ENCODE results near the gene SRP72.
A peak's percentile ranks its signal among the peaks of the same experiment; 100 is the strongest.

Gene SRP72

DNA sequence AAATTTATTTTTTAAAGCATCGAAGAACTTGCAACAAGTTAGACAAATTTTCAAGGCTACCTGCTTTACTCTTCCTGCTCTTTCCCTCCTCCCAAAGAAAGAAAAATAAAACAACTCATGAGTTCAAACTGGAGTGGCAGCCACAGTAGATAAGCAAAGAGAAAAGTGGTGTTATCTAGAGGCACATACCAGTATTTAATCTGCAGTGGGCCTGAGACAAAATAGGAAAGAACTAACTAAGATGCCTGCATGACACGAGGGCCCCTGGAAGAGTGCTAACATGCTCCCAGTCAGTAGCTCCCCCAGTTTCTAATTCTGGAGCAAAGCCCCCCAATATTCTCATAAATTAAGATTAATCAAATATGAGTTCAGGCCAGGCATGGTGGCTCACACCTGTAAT lies 46.1 kb downstream of the SRP72 start:
- Histone ChIP-seq H3K9ac (ENCODE audit: low read depth, low read length) (no peak overlapping the region), H3K27me3 (ENCODE audit: insufficient read depth, low read length) (no peaks in the 10 kb centered on the region), H3K36me3 (ENCODE audit: insufficient read depth, low read depth, low read length) (no peaks in the 10 kb centered on the region), H3K4me1 (ENCODE audit: insufficient read depth, low read length) (no peaks in the 10 kb centered on the region), H3K27ac (ENCODE audit: low read length) (no peak overlapping the region), H3K9me3 (ENCODE audit: insufficient read depth, low read depth, low read length) (no peaks in the 10 kb centered on the region), H3K4me3 (ENCODE audit: low read length) (no peak overlapping the region)

GRCh38 chr4:56530269-56531148 lies 63.1 kb downstream of the SRP72 start:
- Histone ChIP-seq H3K9me3 (ENCODE audit: insufficient read depth, low read depth, low read length) (no peaks in the 10 kb centered on the region), H3K27ac (ENCODE audit: low read length) (no peak overlapping the region), H3K9ac (ENCODE audit: low read depth, low read length) (peak overlapping the region; percentile 71; the same call in 1 of the 2 replicates), H3K36me3 (ENCODE audit: insufficient read depth, low read depth, low read length) (no peaks in the 10 kb centered on the region), H3K4me1 (ENCODE audit: insufficient read depth, low read length) (no peaks in the 10 kb centered on the region), H3K27me3 (ENCODE audit: insufficient read depth, low read length) (peaks cover 57% of the 10 kb centered on the region), H3K4me3 (ENCODE audit: low read length) (peak overlapping the region; percentile 91)

DNA sequence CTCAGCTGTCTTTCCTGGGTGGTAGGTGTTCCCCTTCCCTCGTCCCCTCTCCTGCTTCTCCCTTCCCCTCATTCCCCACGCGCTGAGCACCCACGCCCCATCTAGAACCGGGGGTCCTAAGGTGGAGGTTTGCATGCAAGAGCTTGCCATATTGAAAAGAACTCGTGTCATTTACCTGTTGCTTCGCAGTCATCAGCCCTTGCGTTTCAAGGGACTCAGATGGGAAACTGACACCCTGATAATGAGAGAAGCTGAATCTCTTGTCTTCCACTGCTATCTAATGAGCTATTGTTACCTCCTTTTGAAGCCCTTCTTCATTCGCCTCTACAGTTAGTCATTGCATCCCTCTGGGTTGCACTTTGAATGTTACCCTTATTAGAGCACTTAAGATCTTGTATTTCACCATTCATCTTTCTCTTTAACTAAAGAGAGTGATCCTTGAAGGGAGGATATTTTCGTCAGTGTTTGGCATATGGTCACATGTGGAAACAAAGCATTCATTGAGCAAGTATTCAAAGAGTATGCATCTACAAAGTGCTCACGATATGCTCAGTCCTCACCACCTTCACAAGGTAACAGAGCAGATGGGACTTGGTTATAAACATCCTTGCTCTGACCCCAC lies 63.8 kb downstream of the SRP72 start:
- Histone ChIP-seq H3K27me3 (ENCODE audit: insufficient read depth, low read length) (peaks cover 57% of the 10 kb centered on the region), H3K27ac (ENCODE audit: low read length) (no peak overlapping the region), H3K4me3 (ENCODE audit: low read length) (peak overlapping the region; percentile 91), H3K4me1 (ENCODE audit: insufficient read depth, low read length) (no peaks in the 10 kb centered on the region), H3K36me3 (ENCODE audit: insufficient read depth, low read depth, low read length) (no peaks in the 10 kb centered on the region), H3K9ac (ENCODE audit: low read depth, low read length) (peak overlapping the region; percentile 71; the same call in 1 of the 2 replicates), H3K9me3 (ENCODE audit: insufficient read depth, low read depth, low read length) (no peaks in the 10 kb centered on the region)

- no peaks in the 10 kb centered on the region for H3K4me1 ChIP-seq (ENCODE audit: insufficient read depth, low read length)
- H3K36me3 ChIP-seq (ENCODE audit: insufficient read depth, low read depth, low read length): no peaks in the 10 kb centered on the region
- H3K27ac ChIP-seq (ENCODE audit: low read length): no peak overlapping the region
- no peak overlapping the region for H3K4me3 ChIP-seq (ENCODE audit: low read length)
- H3K9ac ChIP-seq (ENCODE audit: low read depth, low read length): no peak overlapping the region
- peaks cover 57% of the 10 kb centered on the region for H3K27me3 ChIP-seq (ENCODE audit: insufficient read depth, low read length)
- no peaks in the 10 kb centered on the region for H3K9me3 ChIP-seq (ENCODE audit: insufficient read depth, low read depth, low read length)
These were observed 64.4 kb downstream of the SRP72 start for GRCh38 chr4:56531823-56532222.

DNA sequence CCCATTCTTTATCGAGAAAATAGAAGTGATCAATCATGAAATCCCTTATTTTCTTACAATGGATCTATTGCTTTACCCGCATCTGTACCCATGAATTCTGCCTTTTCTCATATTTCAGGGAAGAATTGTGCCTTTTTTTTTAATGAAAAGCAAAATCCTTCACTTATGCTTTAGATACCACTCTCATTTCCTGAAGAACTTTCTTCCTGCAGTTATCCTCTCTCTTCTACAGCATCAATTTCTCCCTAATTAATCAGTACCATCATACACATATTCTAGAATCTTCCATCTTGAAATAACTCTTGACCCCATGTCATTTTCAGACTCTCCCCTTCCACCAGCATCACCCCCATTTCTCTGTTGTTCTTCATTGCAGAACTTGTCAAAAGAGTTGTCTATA lies 64.8 kb downstream of the SRP72 start:
- H3K27ac ChIP-seq (ENCODE audit: low read length): no peak overlapping the region
- no peak overlapping the region for H3K4me3 ChIP-seq (ENCODE audit: low read length)
- no peaks in the 10 kb centered on the region for H3K36me3 ChIP-seq (ENCODE audit: insufficient read depth, low read depth, low read length)
- H3K9ac ChIP-seq (ENCODE audit: low read depth, low read length): no peak overlapping the region
- H3K4me1 ChIP-seq (ENCODE audit: insufficient read depth, low read length): no peaks in the 10 kb centered on the region
- H3K9me3 ChIP-seq (ENCODE audit: insufficient read depth, low read depth, low read length): no peaks in the 10 kb centered on the region
- H3K27me3 ChIP-seq (ENCODE audit: insufficient read depth, low read length): peaks cover 57% of the 10 kb centered on the region

DNA sequence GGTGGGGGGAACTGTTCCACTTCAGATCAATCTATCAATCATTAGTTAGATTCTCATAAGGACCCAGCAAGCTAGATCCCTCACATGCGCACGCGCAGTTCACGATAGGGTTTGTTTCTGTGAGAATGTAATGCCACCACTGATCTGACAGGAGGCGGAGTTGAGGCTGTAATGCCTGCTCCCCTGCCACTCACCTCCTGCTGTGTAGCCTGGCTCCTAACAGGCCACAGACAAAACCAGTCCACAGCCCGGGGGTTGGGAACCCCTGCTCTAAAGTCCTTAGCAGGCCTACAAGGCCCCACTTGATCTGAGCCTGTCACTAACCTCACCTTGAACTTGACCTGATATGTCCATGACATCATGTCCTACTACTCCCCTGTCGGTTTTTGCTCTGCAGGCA lies 68.5 kb downstream of the SRP72 start:
- no peak overlapping the region for H3K27ac ChIP-seq (ENCODE audit: low read length)
- H3K4me1 ChIP-seq (ENCODE audit: insufficient read depth, low read length): no peaks in the 10 kb centered on the region
- H3K36me3 ChIP-seq (ENCODE audit: insufficient read depth, low read depth, low read length): no peaks in the 10 kb centered on the region
- H3K27me3 ChIP-seq (ENCODE audit: insufficient read depth, low read length): peaks cover 34% of the 10 kb centered on the region
- no peaks in the 10 kb centered on the region for H3K9me3 ChIP-seq (ENCODE audit: insufficient read depth, low read depth, low read length)
- no peak overlapping the region for H3K9ac ChIP-seq (ENCODE audit: low read depth, low read length)
- no peak overlapping the region for H3K4me3 ChIP-seq (ENCODE audit: low read length)

- Histone ChIP-seq H3K9ac (ENCODE audit: low read depth, low read length) (no peak overlapping the region), H3K4me1 (ENCODE audit: insufficient read depth, low read length) (no peaks in the 10 kb centered on the region), H3K4me3 (ENCODE audit: low read length) (no peak overlapping the region), H3K27ac (ENCODE audit: low read length) (no peak overlapping the region), H3K9me3 (ENCODE audit: insufficient read depth, low read depth, low read length) (no peaks in the 10 kb centered on the region), H3K27me3 (ENCODE audit: insufficient read depth, low read length) (peaks cover 22% of the 10 kb centered on the region), H3K36me3 (ENCODE audit: insufficient read depth, low read depth, low read length) (no peaks in the 10 kb centered on the region)
These were observed 69.7 kb downstream of the SRP72 start for GRCh38 chr4:56537147-56537546.

DNA sequence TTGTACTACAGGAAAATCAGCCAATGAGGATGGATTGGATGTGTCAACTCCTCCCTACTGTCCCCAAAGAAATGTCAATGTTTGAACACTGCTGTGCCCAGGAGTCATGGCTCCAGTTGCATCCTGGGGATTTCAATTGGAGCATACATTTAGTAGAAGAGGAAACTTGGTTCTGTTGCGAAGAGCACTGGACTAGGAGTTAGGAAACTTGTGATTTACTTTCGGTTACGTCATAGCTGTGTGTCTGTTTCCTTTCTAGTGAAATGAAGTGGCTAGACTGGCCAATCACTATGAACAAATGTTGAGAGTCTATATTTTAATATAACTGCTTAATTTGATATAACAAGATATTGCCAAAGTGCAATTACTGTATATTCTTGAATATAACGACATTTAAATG lies 73.4 kb downstream of the SRP72 start:
- H3K4me1 ChIP-seq (ENCODE audit: insufficient read depth, low read length): no peaks in the 10 kb centered on the region
- H3K9ac ChIP-seq (ENCODE audit: low read depth, low read length): no peak overlapping the region
- H3K36me3 ChIP-seq (ENCODE audit: insufficient read depth, low read depth, low read length): no peaks in the 10 kb centered on the region
- no peak overlapping the region for H3K27ac ChIP-seq (ENCODE audit: low read length)
- H3K27me3 ChIP-seq (ENCODE audit: insufficient read depth, low read length): peaks cover 7% of the 10 kb centered on the region
- no peak overlapping the region for H3K4me3 ChIP-seq (ENCODE audit: low read length)
- no peaks in the 10 kb centered on the region for H3K9me3 ChIP-seq (ENCODE audit: insufficient read depth, low read depth, low read length)

- no peak overlapping the region for H3K27ac ChIP-seq (ENCODE audit: low read length)
- no peaks in the 10 kb centered on the region for H3K9me3 ChIP-seq (ENCODE audit: insufficient read depth, low read depth, low read length)
- H3K9ac ChIP-seq (ENCODE audit: low read depth, low read length): peak overlapping the region; percentile 58; the same call in 1 of the 2 replicates
- no peaks in the 10 kb centered on the region for H3K36me3 ChIP-seq (ENCODE audit: insufficient read depth, low read depth, low read length)
- peaks cover 12% of the 10 kb centered on the region for H3K27me3 ChIP-seq (ENCODE audit: insufficient read depth, low read length)
- H3K4me1 ChIP-seq (ENCODE audit: insufficient read depth, low read length): no peaks in the 10 kb centered on the region
- peak overlapping the region; percentile 70 for H3K4me3 ChIP-seq (ENCODE audit: low read length)
These were observed 77.2 kb downstream of the SRP72 start for GRCh38 chr4:56544573-56545131.

GRCh38 chr4:56550642-56551041 lies 83.2 kb downstream of the SRP72 start:
- Histone ChIP-seq H3K36me3 (ENCODE audit: insufficient read depth, low read depth, low read length) (no peaks in the 10 kb centered on the region), H3K9ac (ENCODE audit: low read depth, low read length) (no peak overlapping the region), H3K9me3 (ENCODE audit: insufficient read depth, low read depth, low read length) (no peaks in the 10 kb centered on the region), H3K27ac (ENCODE audit: low read length) (no peak overlapping the region), H3K4me3 (ENCODE audit: low read length) (no peak overlapping the region), H3K4me1 (ENCODE audit: insufficient read depth, low read length) (no peaks in the 10 kb centered on the region), H3K27me3 (ENCODE audit: insufficient read depth, low read length) (peaks cover 5% of the 10 kb centered on the region)

GRCh38 chr4:56551516-56551915 lies 84.1 kb downstream of the SRP72 start:
- Histone ChIP-seq H3K27ac (ENCODE audit: low read length) (no peak overlapping the region), H3K4me1 (ENCODE audit: insufficient read depth, low read length) (no peaks in the 10 kb centered on the region), H3K9me3 (ENCODE audit: insufficient read depth, low read depth, low read length) (no peaks in the 10 kb centered on the region), H3K27me3 (ENCODE audit: insufficient read depth, low read length) (no peaks in the 10 kb centered on the region; the same call in 1 of the 2 replicates), H3K9ac (ENCODE audit: low read depth, low read length) (no peak overlapping the region), H3K36me3 (ENCODE audit: insufficient read depth, low read depth, low read length) (no peaks in the 10 kb centered on the region), H3K4me3 (ENCODE audit: low read length) (no peak overlapping the region)

DNA sequence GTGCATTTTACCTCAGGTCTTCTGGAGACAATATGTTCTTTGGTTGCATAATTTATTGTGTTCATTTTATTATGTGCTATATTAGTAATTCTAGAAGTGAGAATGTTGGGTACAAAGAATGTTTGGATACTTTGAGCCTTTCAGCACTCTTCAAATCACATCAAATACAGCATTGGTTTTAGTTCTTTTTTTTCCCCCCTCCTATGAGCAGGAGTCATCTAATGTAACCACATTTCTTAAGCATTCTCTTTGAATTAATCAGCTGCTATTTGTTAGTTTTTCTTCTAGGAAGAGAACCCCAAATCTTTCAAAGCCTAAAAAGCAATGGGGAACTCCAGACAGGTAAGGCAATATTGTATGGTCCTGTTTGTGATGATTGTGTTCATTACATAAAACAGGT lies 84.9 kb downstream of the SRP72 start:
- Histone ChIP-seq H3K9me3 (ENCODE audit: insufficient read depth, low read depth, low read length) (no peaks in the 10 kb centered on the region), H3K27ac (ENCODE audit: low read length) (no peak overlapping the region), H3K36me3 (ENCODE audit: insufficient read depth, low read depth, low read length) (no peaks in the 10 kb centered on the region), H3K4me3 (ENCODE audit: low read length) (no peak overlapping the region), H3K4me1 (ENCODE audit: insufficient read depth, low read length) (no peaks in the 10 kb centered on the region), H3K27me3 (ENCODE audit: insufficient read depth, low read length) (no peaks in the 10 kb centered on the region; the same call in 1 of the 2 replicates), H3K9ac (ENCODE audit: low read depth, low read length) (no peak overlapping the region)
